C4-2B (cell line): ENCODE results near the gene CCL25.

Experiments
- H3K27ac ChIP-seq: fragments of 450-650 bp; 2 replicates; pipeline ENCODE4 v1.5.1; 2017
- CTCF ChIP-seq: fragments of 450-650 bp; conservative IDR thresholded peaks from 2 replicates; pipeline ENCODE4 v1.5.1; 2017; ENCODE audit warnings: mild to moderate bottlenecking
- ZFX ChIP-seq: fragments of 450-650 bp; IDR thresholded peaks from 2 replicates; pipeline ENCODE4 v1.6.1; 2017

Gene CCL25

GRCh38 chr19:8088752-8089663 is 36.4 kb downstream of the CCL25 start:
- H3K27ac ChIP-seq = no peak overlapping the region
- no peak for TF ChIP-seq ZFX
- TF ChIP-seq CTCF = no peak

GRCh38 chr19:8089664-8090601 is 37.4 kb downstream of the CCL25 start:
- TF ChIP-seq ZFX (no peak), CTCF (no peak)
- no peak overlapping the region for H3K27ac ChIP-seq

GRCh38 chr19:8090950-8091349 is 38.4 kb downstream of the CCL25 start:
- no peak for TF ChIP-seq CTCF
- no peak for TF ChIP-seq ZFX
- H3K27ac ChIP-seq = no peak overlapping the region

GRCh38 chr19:8093740-8094139 is 41.2 kb downstream of the CCL25 start:
- TF ChIP-seq ZFX (no peak), CTCF (no peak)
- no peak overlapping the region for H3K27ac ChIP-seq

GRCh38 chr19:8094336-8094735 is 41.8 kb downstream of the CCL25 start:
- TF ChIP-seq CTCF = no peak
- TF ChIP-seq ZFX = no peak
- no peak overlapping the region for H3K27ac ChIP-seq

GRCh38 chr19:8095354-8095886 is 42.9 kb downstream of the CCL25 start:
- TF ChIP-seq ZFX = no peak
- no peak for TF ChIP-seq CTCF
- no peak overlapping the region for H3K27ac ChIP-seq
